ENCODE results near the gene LNP1. TPM values are rescaled to one million over a fixed set of nuclear protein-coding genes. Genes with fewer than 3 reads are reported as not detected.

The LNP1 gene
- total RNA-seq, 4 donors from 2014 or later: 1.8 to 3.7 (median 2.4) TPM

DNA sequence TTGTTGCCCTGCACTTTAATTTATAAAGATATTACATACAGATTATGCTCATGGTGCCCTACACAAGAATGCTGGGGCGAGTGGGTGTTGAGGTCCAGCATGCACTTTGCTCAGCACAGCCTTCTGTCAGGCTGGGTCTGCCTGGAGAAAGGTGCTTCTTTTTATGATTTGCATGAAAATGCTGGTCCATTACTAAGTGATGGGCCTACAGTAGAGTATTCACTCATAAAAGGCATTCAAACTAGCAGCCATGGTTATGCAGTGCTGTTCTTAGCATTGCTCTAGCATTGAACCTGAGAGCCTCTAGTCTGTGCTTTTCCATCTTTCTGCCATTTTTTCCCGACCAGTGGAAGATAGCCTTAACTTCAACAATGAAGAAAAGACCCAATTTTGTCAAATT, 12.3 kb downstream of the LNP1 start:
- 88% methylated on average over 2 of the region's 2 CpGs for WGBS
- Histone ChIP-seq H3K27me3 (no peaks in the 10 kb centered on the region), H3K36me3 (no peaks in the 10 kb centered on the region), H3K9me3 (peaks cover 0 to 3% (median 0%) of the 10 kb centered on the region in 4 donors), H3K4me3 (no peak overlapping the region), H3K27ac (replicated peaks in 1 of 4) (no peak overlapping the region), H3K4me1 (no peaks in the 10 kb centered on the region)
- TF ChIP-seq POLR2AphosphoS5 (IDR thresholded peaks at IDR 0.05) (no peak), POLR2A (IDR thresholded peaks at IDR 0.05; ENCODE audit: low read depth) (no peak), CTCF (IDR thresholded peaks at IDR 0.05) (no peak), EP300 (IDR thresholded peaks at IDR 0.05) (no peak)
- intact Hi-C loops (cut with DNase I): no loop called here
- DNase-seq (ENCODE audit: extremely low spot score): no peak

GRCh38 chr3:100416176-100416575, 14.8 kb downstream of the LNP1 start:
- TF ChIP-seq POLR2AphosphoS5 (IDR thresholded peaks at IDR 0.05) (no peak), EP300 (IDR thresholded peaks at IDR 0.05) (no peak), CTCF (IDR thresholded peaks at IDR 0.05) (no peak), POLR2A (IDR thresholded peaks at IDR 0.05; ENCODE audit: low read depth) (no peak)
- H3K9me3 ChIP-seq: peaks cover 0 to 3% (median 0%) of the 10 kb centered on the region in 4 donors
- H3K27ac ChIP-seq (replicated peaks in 1 of 4): no peak overlapping the region
- no peaks in the 10 kb centered on the region for H3K27me3 ChIP-seq
- H3K4me1 ChIP-seq: no peaks in the 10 kb centered on the region
- H3K36me3 ChIP-seq: no peaks in the 10 kb centered on the region
- no peak for DNase-seq (ENCODE audit: extremely low spot score)
- H3K4me3 ChIP-seq: no peak overlapping the region
- intact Hi-C loops (cut with DNase I): no loop called here

- TF ChIP-seq EP300 (IDR thresholded peaks at IDR 0.05): no peak
- no peaks in the 10 kb centered on the region for H3K36me3 ChIP-seq
- intact Hi-C loops (cut with DNase I): no loop called here
- H3K27ac ChIP-seq (replicated peaks in 1 of 4): no peak overlapping the region
- H3K9me3 ChIP-seq: no peaks in the 10 kb centered on the region
- 74% methylated on average over 1 of the region's 1 CpG for WGBS
- H3K4me3 ChIP-seq: no peak overlapping the region
- no peaks in the 10 kb centered on the region for H3K27me3 ChIP-seq
- no peak for DNase-seq (ENCODE audit: extremely low spot score)
- no peaks in the 10 kb centered on the region for H3K4me1 ChIP-seq
Measured at GRCh38 chr3:100416863-100417262, 15.5 kb downstream of the LNP1 start.

DNA sequence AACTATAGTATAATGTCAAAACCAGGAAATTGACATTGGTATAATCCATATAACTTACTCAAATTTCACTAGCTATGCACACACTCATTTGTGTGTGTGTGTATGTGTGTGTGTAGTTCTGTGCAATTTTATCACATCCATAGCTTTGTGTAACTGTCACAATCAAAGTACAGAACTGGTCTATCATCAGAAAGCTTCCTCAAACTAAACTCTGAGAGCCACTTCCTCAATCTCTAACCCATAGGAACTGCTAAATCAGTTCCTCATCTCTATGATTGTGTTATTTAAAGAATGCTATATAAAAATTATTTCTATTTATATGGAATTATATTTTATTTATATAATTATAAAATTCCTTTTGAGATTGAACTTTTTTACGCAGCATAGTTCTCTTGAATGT, 18.1 kb downstream of the LNP1 start:
- no peaks in the 10 kb centered on the region for H3K4me1 ChIP-seq
- H3K27ac ChIP-seq (replicated peaks in 1 of 4): no peak overlapping the region
- no peak for TF ChIP-seq POLR2A (IDR thresholded peaks at IDR 0.05; ENCODE audit: low read depth)
- TF ChIP-seq CTCF (IDR thresholded peaks at IDR 0.05): no peak
- no peak for TF ChIP-seq POLR2AphosphoS5 (IDR thresholded peaks at IDR 0.05)
- no peak for TF ChIP-seq EP300 (IDR thresholded peaks at IDR 0.05)
- H3K36me3 ChIP-seq: no peaks in the 10 kb centered on the region
- WGBS: 100% methylated on average over 1 of the region's 1 CpG
- H3K4me3 ChIP-seq: no peak overlapping the region
- no peaks in the 10 kb centered on the region for H3K27me3 ChIP-seq
- DNase-seq (ENCODE audit: extremely low spot score): no peak
- intact Hi-C loops (cut with DNase I): no loop called here
- H3K9me3 ChIP-seq: no peaks in the 10 kb centered on the region

DNA sequence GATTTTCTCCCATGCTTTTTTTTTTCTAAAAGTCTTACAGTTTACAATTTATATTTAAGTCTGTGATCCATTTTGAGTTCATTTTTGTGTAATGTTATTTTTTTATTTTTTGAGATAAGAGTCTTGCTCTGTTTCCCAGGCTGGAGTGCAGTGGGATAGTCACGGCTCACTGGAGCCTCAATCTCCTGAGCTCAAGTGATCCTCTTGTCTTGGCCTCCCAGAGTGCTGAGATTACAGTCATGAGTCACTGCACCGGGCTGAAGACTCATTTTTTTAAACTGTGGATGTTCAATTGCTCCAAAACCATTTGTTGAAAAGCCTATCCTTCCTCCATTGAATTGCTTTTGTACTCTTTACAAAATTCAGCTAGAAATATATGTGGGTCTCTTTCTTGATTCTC, 19.5 kb downstream of the LNP1 start:
- H3K27ac ChIP-seq (replicated peaks in 1 of 4): no peak overlapping the region
- H3K36me3 ChIP-seq: no peaks in the 10 kb centered on the region
- no peaks in the 10 kb centered on the region for H3K27me3 ChIP-seq
- TF ChIP-seq EP300 (IDR thresholded peaks at IDR 0.05): no peak
- no peak for TF ChIP-seq POLR2A (IDR thresholded peaks at IDR 0.05; ENCODE audit: low read depth)
- no peak for TF ChIP-seq POLR2AphosphoS5 (IDR thresholded peaks at IDR 0.05)
- no peak for TF ChIP-seq CTCF (IDR thresholded peaks at IDR 0.05)
- WGBS: 100% methylated on average over 2 of the region's 2 CpGs
- no peak overlapping the region for H3K4me3 ChIP-seq
- intact Hi-C loops (cut with DNase I): no loop called here
- DNase-seq (ENCODE audit: extremely low spot score): no peak
- no peaks in the 10 kb centered on the region for H3K9me3 ChIP-seq
- H3K4me1 ChIP-seq: no peaks in the 10 kb centered on the region
